HepG2 (cell line): ENCODE results near the gene WNK4. TPM values are rescaled to one million over a fixed set of nuclear protein-coding genes. Genes with fewer than 3 reads are reported as not detected.
A peak's percentile ranks its signal among the peaks of the same experiment; 100 is the strongest.

Experiments used
- ATAC-seq: fragments of 200-7000 bp; cut with Tn5 transposase; 3 replicates; pipeline ENCODE4 v1.9.1; 2020; ENCODE audit warnings: mild to moderate bottlenecking, moderate library complexity
- BruUV-seq: library from RNA; stranded (reverse); fragments of 400-500 nt; replicated peaks from 2 replicates; lab custom pipeline; 2021; lab: Mats Ljungman, UMichigan
- CTCF ChIA-PET: fragments of 300-600 bp; formaldehyde crosslinking; extraction: SDS; loops from one replicate; lab custom pipeline; 2021; ENCODE audit warnings: low total read pairs, inconsistent platforms, low intra/inter-chr PET ratio; lab: Yijun Ruan, JAX
- POLR2A ChIA-PET: fragments of 350-600 bp; sonication (Branson Sonifier 250); formaldehyde crosslinking; loops from one replicate; lab custom pipeline; 2020; ENCODE audit warnings: antibody characterized with exemption, inconsistent platforms; lab: Yijun Ruan, JAX
- DNase-seq: peaks from one replicate; pipeline ENCODE4 v3.0.0-alpha.2; 2015; ENCODE audit warnings: low spot score
- FAIRE-seq: peaks from 3 replicates; lab custom pipeline; 2011; peaks lifted over from hg19 to GRCh38; lab: Jason Lieb, UNC
- H2AFZ ChIP-seq: one replicate; pipeline ENCODE4 v1.6.1; 2011; ENCODE audit warnings: low read length, inconsistent platforms
- H3K27ac ChIP-seq: fragments of 300-600 bp; 3 replicates; pipeline ENCODE4 v1.8.0; 2011; ENCODE audit warnings: mixed run types, mild to moderate bottlenecking, mixed read lengths, low read length, inconsistent platforms; ENCODE audit not compliant: insufficient read depth; ENCODE audit errors: extremely low read length
- H3K27me3 ChIP-seq, 2 experiments: fragments of 200-600 bp in 1 of 2; 2 replicates in 1 of 2; 3 replicates in 1 of 2; pipeline versions ENCODE4 v1.6.0 to v1.8.0; 2011; ENCODE audit warnings: low read length in 2 of 2, mild to moderate bottlenecking in 2 of 2, moderate library complexity in 2 of 2, inconsistent platforms in 1 of 2; ENCODE audit not compliant: insufficient read depth in 2 of 2, control insufficient read depth in 1 of 2
- H3K36me3 ChIP-seq, 2 experiments: fragments of 200-600 bp in 1 of 2; replicated peaks in 1 of 2; 2 replicates in 1 of 2; 3 replicates in 1 of 2; pipeline versions ENCODE4 v1.5.1 to v1.8.0; 2011; ENCODE audit warnings: low read length in 2 of 2, inconsistent platforms in 1 of 2; ENCODE audit not compliant: insufficient read depth in 2 of 2, control insufficient read depth in 1 of 2
- H3K4me1 ChIP-seq: 2 replicates; pipeline ENCODE4 v1.5.1; 2012; ENCODE audit warnings: low read length, inconsistent platforms; ENCODE audit not compliant: insufficient read depth
- H3K4me2 ChIP-seq: 2 replicates; pipeline ENCODE4 v1.6.0; 2011; ENCODE audit warnings: low read depth, low read length, inconsistent platforms
- H3K4me3 ChIP-seq, 3 experiments: fragments of 200-600 bp in 1 of 3; sonication (generic), shearing (Covaris generic) in 1 of 3; replicated peaks in 1 of 3; 2 replicates each; pipeline ENCODE4 v1.5.1; 2011 to 2016; ENCODE audit warnings: low read length in 3 of 3, inconsistent platforms in 2 of 3, low read depth in 2 of 3, mild to moderate bottlenecking in 2 of 3, control low read depth in 1 of 3, mixed read lengths in 1 of 3; ENCODE audit not compliant: insufficient read depth in 1 of 3
- H3K79me2 ChIP-seq: one replicate; pipeline ENCODE4 v1.6.1; 2011; ENCODE audit warnings: low read length, inconsistent platforms; ENCODE audit not compliant: insufficient read depth
- H3K9ac ChIP-seq: 2 replicates; pipeline ENCODE4 v1.6.0; 2011; ENCODE audit warnings: mild to moderate bottlenecking, low read depth, low read length, inconsistent platforms; ENCODE audit not compliant: insufficient read depth
- H3K9me3 ChIP-seq: 2 replicates; pipeline ENCODE4 v1.5.1; 2012; ENCODE audit warnings: mild to moderate bottlenecking, low read length
- H4K20me1 ChIP-seq: 2 replicates; pipeline ENCODE4 v1.6.0; 2011; ENCODE audit warnings: inconsistent platforms, mild to moderate bottlenecking, low read length, moderate library complexity; ENCODE audit not compliant: insufficient read depth
- AFF4 ChIP-seq: sonication (generic); formaldehyde crosslinking; IDR thresholded peaks from 2 replicates; pipeline ENCODE4 v1.4.0; 2020; ENCODE audit warnings: missing genetic modification reagents
- BCLAF1 ChIP-seq: fragments of 450-650 bp; IDR thresholded peaks from 2 replicates; pipeline ENCODE4 v1.6.1; 2017; ENCODE audit warnings: mild to moderate bottlenecking
- CTCF ChIP-seq: sonication (generic); formaldehyde crosslinking; IDR thresholded peaks from 2 replicates; pipeline ENCODE4 v1.5.0; 2020; ENCODE audit warnings: mild to moderate bottlenecking, missing genetic modification reagents, moderate library complexity
- EED ChIP-seq: sonication (generic); formaldehyde crosslinking; IDR thresholded peaks from 2 replicates; pipeline ENCODE4 v1.5.0; 2020; ENCODE audit warnings: mild to moderate bottlenecking, missing genetic modification reagents
- ETS1 ChIP-seq: sonication (generic); formaldehyde crosslinking; IDR thresholded peaks from 2 replicates; pipeline ENCODE4 v1.4.0; 2020; ENCODE audit warnings: missing genetic modification reagents
- RAD21 ChIP-seq: fragments of 450-650 bp; formaldehyde crosslinking; IDR thresholded peaks from 2 replicates; pipeline ENCODE4 v1.5.0; 2020; ENCODE audit warnings: mild to moderate bottlenecking
- YEATS2 ChIP-seq: sonication (generic); formaldehyde crosslinking; IDR thresholded peaks from 2 replicates; pipeline ENCODE4 v1.4.0; 2020; ENCODE audit warnings: missing genetic modification reagents, borderline replicate concordance
- YEATS4 ChIP-seq: sonication (generic); formaldehyde crosslinking; IDR thresholded peaks from 2 replicates; pipeline ENCODE4 v1.4.0; 2020; ENCODE audit warnings: missing genetic modification reagents, borderline replicate concordance
- ZBTB20 ChIP-seq: sonication (generic); formaldehyde crosslinking; IDR thresholded peaks from 2 replicates; pipeline ENCODE4 v1.8.1; 2023; ENCODE audit warnings: missing genetic modification reagents, low read depth, mild to moderate bottlenecking, borderline replicate concordance
- ZNF34 ChIP-seq: sonication (generic); formaldehyde crosslinking; IDR thresholded peaks from 2 replicates; pipeline ENCODE4 v1.4.0; 2020; ENCODE audit warnings: mild to moderate bottlenecking, missing genetic modification reagents, borderline replicate concordance
- ZNF839 ChIP-seq: sonication (generic); formaldehyde crosslinking; IDR thresholded peaks from 2 replicates; pipeline ENCODE4 v1.4.0; 2020; ENCODE audit warnings: missing genetic modification reagents, mild to moderate bottlenecking, borderline replicate concordance
- ZSCAN30 ChIP-seq: sonication (generic); formaldehyde crosslinking; IDR thresholded peaks from 2 replicates; pipeline ENCODE4 v1.5.0; 2020; ENCODE audit warnings: mild to moderate bottlenecking, missing genetic modification reagents
- WGBS: methylation state at CpG from one replicate; pipeline ENCODE4 v1.1.6; 2017; ENCODE audit warnings: low lambda C conversion rate; 5-methylcytosine and 5-hydroxymethylcytosine counted together
- in situ Hi-C: cut with HindIII; loops from 2 replicates; pipeline ENCODE4 v1.10.0; 2017; ENCODE audit warnings: low pct_unique_long_range_greater_than_20kb; ENCODE audit not compliant: extremely low pct_ligation_motif_present
- intact Hi-C: fragments of 100-400 bp; cut with micrococcal nuclease; formaldehyde crosslinking; loops from one replicate; pipeline ENCODE4 v1.10.0; 2022; ENCODE audit not compliant: unreplicated experiment
- polyA plus RNA-seq, 8 experiments: library from polyadenylated mRNA; depleted of rRNA in 3 of 8; stranded (reverse) in 7 of 8; unstranded in 1 of 8; fragments of >200 nt; fragmentation: Illumina TruSeq in 4 of 8; extraction: Trizol in 4 of 8; gene quantifications; 2 replicates each; pipeline versions ENCODE4 v1.2.1 to v1.2.3, GENCODE V29; 2011 to 2016; ENCODE audit warnings: low read depth in 4 of 8, missing spikeins in 1 of 8, mixed read lengths in 1 of 8; ENCODE audit not compliant: insufficient read depth in 1 of 8
- total RNA-seq, 5 experiments: library from RNA; depleted of rRNA; stranded (reverse); fragments of >200 nt; fragmentation: Illumina TruSeq; extraction: Trizol; gene quantifications; 2 replicates each; pipeline ENCODE4 v1.2.3, GENCODE V29; 2016; ENCODE audit warnings: low read depth in 1 of 5

WNK4 gene
- total and polyA plus RNA-seq, 2 of the 13 experiments (the other 11 are each of a cell fraction or from before 2014, with no cell fraction given): 2.7 to 13.7 TPM

DNA sequence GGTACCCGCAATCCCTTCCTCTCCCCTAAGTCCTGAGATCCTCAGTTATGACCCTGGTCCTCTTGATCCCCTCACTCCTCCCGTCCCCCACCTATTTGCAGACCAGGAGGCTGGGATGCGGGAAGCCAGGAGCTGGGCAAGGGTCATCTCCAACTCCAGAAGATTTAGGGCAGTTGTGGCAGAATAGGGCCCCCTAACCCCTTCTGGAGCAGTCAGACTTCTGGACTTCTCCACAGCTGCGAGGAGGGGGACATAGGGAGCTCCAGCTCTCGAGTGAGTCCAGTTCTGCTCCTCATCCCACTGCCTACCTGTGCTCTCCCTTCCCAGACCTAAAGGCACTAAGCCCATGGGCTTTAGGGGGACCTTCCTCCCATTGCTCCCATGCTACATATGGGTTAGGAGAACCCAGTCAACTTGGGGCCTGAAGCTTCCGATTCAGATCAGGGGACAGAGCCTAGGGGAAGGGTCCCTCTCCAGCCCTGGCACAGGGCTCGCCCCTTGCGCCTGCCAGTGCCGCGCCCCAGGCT is 1.3 kb downstream of the WNK4 start:
- 30% methylated on average over 8 of the region's 10 CpGs for whole genome bisulfite sequencing
- Histone ChIP-seq H3K4me1 (peaks cover 48% of the 10 kb centered on the region), H3K9me3 (no peaks in the 10 kb centered on the region), H3K36me3 (peaks cover 20 to 33% of the 10 kb centered on the region in 2 experiments; a peak in 4 of 5 replicates), H3K4me3 (peak overlapping the region; percentile 87 to 99 (median 92)), H3K27me3 (no peaks in the 10 kb centered on the region; a peak in 1 of 5 replicates), H4K20me1 (peaks cover 4% of the 10 kb centered on the region; the same call in 1 of the 2 replicates), H3K9ac (peak overlapping the region; percentile 95), H3K4me2 (peak overlapping the region; percentile 99), H3K79me2 (peaks cover 26% of the 10 kb centered on the region), H3K27ac (peak overlapping the region; percentile 98), H2AFZ (no peak overlapping the region)
- BruUV-seq: TSS peak; percentile 42
- in situ Hi-C loops: no loop called here
- ChIA-PET POLR2A (interaction anchor here (0.9 to 8.4 kb wide), 12 partner anchors 8 to 217 kb away, joined by 3 to 278 read pairs (median 21); partner anchors contain the start of genes BECN1, CNTD1, COA3 and PSME3), CTCF (no interaction called here)
- FAIRE-seq (no peak), DNase-seq (no peak), ATAC-seq (no peak)
- intact Hi-C loops: loop anchor here (2.0 kb wide), 1 partner anchor 15 kb away; no protein-coding TSS in a partner anchor
- TF ChIP-seq ETS1 (CRISPR knock-in tag) (no peak), RAD21 (CRISPR knock-in tag) (no peak), BCLAF1 (no peak), YEATS4 (no peak), ZBTB20 (no peak), AFF4 (CRISPR knock-in tag) (0 out of 2 replicates have a peak, but pooled peaks have one; percentile 4), YEATS2 (CRISPR knock-in tag) (no peak), ZNF839 (CRISPR knock-in tag) (no peak), ZNF34 (CRISPR knock-in tag) (no peak), EED (CRISPR knock-in tag) (no peak), ZSCAN30 (CRISPR knock-in tag) (no peak), CTCF (CRISPR knock-in tag) (no peak)
